GM21576 (cell line): ENCODE measurements around the gene FOXC2.
"Not testable (repeated sequence)": the region's sequence is repeated elsewhere in the genome, so short reads cannot be mapped to it uniquely, and the experiment has no call there.

Experiments
- ATAC-seq: cut with Tn5 transposase; IDR thresholded peaks from one replicate; pipeline ENCODE4 v1.9.1; 2021; ENCODE audit warnings: mild to moderate bottlenecking, moderate library complexity; ENCODE audit not compliant: unreplicated experiment

The FOXC2 gene

DNA sequence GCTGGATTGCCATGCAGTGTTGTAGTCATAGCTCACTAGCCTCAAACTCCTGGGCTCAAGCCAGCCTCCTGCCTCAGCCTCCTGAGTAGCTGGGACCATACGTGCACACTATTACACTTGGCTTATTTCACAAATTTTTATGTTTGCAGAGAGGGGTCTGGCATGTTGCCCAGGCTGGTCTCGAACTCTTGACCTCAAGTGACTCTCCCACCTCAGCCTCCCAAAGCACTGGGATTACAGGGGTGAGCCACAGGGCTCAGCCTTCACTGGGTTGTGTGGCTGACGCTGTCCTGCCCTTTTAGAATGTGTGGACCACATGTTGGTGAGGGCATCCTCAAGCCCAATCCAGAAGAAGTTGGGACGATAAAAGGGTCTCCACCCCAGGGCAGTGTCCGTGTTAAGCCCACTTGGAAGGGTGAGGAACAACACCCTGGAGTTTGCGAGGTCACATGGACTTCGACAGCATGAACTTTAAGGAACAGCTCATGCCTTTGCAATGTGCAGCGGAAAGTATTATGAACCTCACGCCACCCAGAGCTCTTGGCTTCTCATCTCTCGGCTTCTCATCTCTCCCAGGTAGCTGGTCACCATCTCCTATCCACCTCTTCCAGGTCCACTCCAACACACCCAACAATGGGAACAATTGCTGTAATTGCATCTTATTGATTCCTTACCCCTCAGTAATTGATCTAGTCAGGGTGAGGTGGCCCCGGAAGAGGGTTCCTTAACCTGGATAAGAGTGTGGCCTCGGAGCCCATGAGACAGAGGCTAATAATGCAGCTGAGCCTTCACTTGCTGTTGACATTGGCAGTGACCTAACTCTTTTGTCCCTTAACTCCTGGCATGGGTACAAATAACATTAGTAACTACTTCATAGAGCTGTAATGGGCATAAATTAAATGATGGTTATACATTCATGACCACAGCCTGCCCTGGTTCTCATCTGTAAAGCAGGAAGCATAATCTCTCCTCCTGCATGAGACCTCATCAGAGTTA lies 18.4 kb downstream of the FOXC2 start:
- ATAC-seq: no peak

DNA sequence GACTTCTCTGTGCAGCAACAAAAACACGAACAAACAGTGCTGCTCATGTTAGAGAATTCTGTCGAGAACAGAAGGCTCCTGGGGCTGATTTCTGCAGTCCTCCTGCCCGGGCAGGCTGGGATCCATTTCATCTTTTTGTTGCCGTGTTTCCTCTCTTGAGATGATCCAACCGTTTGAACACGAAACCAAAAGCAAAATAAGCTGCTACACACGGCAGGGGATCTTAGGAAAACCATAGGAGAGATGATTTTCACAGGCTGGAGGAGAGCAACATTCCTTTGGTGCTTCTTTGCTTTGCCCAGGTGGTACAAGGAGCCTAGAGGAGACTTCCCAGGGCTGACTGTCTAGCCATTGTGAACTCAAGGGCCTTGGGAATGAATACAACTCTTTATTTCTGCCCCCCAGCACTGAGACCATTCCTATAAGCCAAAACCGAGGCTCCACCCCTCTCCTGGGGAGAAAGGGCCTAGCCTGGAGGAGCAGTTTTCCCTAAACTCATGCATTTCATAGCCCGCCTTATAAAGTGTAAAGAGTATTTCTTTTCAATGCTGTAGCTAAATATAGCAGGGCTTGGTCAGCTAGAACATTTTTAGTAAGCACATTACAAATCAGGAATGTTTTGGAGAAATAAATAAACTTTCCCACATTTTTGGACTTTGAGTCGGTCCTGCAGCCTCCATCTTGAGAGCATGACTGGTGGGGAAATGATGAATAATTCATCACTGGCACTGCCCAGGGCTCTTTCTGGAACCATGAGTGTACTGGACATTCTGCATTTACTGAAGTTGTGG lies 19.4 kb downstream of the FOXC2 start:
- no peak for ATAC-seq

- ATAC-seq: no peak
Observed at GRCh38 chr16:86587487-86587886, 20.9 kb downstream of the FOXC2 start.

DNA sequence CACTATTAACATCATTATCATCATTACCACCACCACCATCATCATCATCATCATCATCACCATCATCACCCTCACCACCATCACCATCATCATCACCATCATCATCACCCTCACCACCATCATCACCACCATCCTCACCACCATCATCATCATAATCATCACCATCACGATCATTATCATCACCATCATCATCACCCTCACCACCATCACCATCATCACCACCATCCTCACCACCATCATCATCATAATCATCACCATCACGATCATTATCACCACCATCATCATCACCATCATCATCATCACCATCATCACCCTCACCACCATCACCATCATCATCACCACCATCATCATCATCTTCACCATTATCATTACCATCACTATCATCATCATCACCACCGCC lies 21.3 kb downstream of the FOXC2 start:
- ATAC-seq: not testable (repeated sequence)

DNA sequence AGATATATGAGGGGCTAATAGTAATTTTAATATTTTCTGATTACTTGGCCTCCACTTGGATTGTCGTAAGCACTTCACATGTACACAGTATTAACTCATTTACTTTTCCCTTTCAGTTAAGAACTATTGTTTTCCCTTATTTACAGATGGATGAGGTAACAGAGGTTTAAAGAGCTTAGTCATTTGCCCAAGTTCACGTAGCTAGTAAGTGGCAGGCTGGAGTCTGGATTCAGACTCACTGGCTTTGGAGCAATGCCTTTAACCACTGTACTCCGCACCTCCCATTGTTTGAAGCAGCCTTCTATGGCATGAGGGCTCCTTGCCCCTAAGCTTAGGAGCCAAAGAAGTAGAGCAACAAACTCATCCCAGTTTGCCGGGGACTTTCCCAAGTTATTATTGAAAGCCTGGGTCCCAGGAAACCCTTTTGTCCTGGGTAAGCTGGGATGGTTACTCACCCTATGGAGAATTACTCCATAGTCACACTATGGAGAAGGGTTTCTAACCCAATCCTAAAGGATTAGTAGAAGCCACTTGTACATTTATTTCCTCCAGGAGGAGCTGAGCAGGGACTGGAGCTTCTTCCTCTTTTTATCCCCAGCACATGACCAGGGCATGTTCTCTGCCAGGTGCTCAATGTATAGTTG lies 24.0 kb downstream of the FOXC2 start:
- ATAC-seq: no peak

DNA sequence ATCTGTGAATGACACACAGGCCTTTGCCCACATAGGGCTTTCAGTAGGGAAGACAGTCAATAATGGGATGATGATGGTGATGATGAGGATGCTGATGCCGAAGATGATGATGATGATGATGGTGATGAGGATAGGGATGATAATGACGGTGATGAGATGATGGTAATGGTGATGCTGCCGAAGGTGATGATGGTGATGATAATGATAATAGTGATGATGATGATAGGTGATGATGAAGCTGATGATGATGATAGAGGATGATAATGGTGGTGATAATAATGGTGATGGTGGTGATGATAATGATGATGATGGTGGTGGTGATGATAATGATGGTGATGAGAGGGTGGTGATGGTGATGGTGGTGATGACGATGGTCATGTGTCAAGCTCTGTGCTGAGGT lies 24.6 kb downstream of the FOXC2 start:
- no peak for ATAC-seq

- no peak for ATAC-seq
Observed at GRCh38 chr16:86593913-86594620, 27.4 kb downstream of the FOXC2 start.

DNA sequence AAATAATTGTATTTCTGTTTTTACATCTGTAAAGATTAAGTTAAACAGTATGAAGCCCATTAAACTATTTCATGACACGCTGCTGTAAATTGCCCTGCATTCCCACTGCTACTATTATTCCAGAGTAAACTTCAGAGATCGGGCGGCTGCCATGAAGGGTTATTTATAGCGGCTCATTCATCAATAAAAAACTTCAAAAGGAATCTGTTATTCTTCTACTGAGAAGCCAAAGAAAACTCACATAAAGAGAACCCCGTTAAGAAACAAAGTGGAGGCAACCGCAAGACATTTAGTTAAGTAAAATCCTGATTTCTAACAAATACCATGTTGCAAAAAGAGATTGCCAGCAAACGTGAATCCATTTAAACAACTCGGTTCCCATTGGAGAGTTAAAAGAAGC lies 28.1 kb downstream of the FOXC2 start:
- no peak for ATAC-seq

- no peak for ATAC-seq
Observed at GRCh38 chr16:86595983-86596605, 29.5 kb downstream of the FOXC2 start.

- ATAC-seq: no peak
Observed at GRCh38 chr16:86597126-86597879, 30.7 kb downstream of the FOXC2 start.

DNA sequence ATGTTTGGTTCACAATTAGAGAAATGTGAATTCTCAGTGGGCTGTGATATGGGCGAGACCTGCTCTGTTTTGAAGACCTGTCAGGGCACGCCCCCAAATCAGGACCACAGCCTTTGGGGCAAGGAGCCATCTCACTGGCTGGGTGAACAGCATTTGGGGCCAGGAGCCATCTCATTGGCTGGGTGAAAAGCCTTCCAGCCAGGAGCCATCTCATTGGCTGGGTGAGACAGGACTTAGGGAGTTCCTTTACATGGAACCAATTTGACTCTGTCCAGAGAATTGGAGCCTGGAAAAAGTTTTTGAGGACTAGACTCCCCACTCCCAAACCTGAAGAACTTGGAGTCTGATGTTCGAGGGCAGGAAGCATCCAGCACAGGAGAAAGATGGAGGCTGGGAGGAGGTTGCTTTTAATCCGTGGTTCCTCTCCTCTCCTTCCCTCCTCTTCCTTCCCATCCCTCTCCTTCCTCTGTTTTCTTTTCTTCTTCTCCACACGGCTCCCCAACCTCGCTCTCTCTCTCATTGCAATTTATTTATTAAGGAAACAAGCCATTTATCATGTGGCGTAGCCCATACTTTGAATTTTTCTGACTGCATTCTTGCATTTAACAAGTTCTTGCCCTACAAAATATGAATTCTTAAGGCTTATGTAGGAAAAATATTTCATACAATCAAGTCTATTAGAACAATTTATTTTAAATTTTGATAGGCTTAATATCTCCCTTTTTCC lies 31.4 kb downstream of the FOXC2 start:
- no peak for ATAC-seq

- no peak for ATAC-seq
Observed at GRCh38 chr16:86598607-86599565, 32.3 kb downstream of the FOXC2 start.

DNA sequence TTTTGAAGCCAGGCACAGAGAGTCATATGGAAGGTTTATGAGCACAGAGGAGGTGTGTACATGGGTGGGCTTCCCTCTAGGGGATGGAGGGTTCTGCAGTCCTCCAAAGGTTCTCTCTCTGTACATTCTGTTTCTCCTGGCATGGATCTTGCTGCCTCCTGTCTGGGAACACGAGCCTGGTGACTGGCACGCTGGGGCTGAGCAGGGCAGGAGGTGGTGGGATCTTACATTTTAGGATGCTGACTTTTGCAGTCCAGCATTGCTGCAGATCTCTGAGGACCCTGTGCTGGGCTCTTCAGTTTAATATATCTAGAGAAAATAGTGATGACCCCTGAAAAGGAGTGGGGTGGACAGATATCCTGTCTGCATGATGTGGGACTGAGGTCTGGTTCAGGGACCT lies 34.7 kb downstream of the FOXC2 start:
- no peak for ATAC-seq

DNA sequence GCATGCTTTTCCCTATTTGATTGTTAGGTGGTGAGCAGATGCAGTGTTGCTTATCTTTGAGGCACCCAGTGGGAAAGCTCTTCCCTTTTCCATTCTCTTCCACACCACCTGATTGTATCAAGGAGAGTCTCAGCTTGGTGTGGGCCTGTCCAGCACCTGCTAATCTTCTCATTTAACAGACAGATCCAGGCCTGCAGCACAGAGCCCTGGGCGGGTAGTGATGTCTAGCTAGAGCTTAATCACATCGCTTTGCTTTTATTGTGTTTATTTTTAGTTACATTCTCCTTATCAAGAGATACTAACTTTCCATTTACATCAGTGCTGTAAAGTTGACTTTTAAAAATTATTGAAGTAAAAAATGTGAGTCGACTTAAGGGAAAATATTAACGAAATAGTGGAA lies 35.9 kb downstream of the FOXC2 start:
- no peak for ATAC-seq

GRCh38 chr16:86604436-86605193 lies 38.0 kb downstream of the FOXC2 start:
- ATAC-seq: no peak

- no peak for ATAC-seq
Observed at GRCh38 chr16:86605950-86606349, 39.3 kb downstream of the FOXC2 start.

DNA sequence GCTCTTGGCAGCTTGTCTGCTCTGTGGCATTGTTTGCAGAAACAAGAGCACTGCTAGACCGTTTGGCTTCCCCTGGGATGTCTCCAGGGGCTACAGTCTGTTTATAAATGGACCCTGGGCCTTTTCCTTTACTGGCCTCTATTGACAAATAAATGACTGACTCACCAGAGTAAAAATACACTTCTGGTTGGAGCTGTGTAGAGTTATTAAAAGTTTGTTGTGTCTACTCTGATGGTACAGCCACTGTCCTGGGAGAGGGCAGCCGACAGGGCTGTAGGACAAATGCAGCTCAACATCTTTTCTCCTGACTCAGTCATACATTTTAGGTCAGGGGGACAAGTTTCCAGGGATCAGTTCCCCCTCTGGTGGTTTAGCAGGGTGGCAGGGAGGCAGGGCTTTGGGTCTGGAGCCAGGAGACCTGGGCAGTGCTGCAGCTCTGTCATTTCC lies 41.7 kb downstream of the FOXC2 start:
- no peak for ATAC-seq
